Measurements from ENCODE around the gene CPNE2.

- TF ChIP-seq SUZ12 (IDR thresholded peaks at IDR 0.05; ENCODE audit: extremely low read depth, insufficient read depth, insufficient read length) (no peak), ZNF274 (IDR thresholded peaks at IDR 0.05; ENCODE audit: low read depth, low read length) (no peak)
Measured at GRCh38 chr16:57044931-57045693, 47.3 kb upstream of the CPNE2 start.
